Vagina (tissue), 2 donors: ENCODE measurements around the gene NAXE. TPM values are rescaled to one million over a fixed set of nuclear protein-coding genes. Genes with fewer than 3 reads are reported as not detected.

Experiments used
- DNase-seq, 2 donors: peaks; one replicate each; pipeline ENCODE4 v3.0.0-alpha.2; 2017; ENCODE audit errors: extremely low spot score in 2 of 2
- H3K27ac ChIP-seq: fragments of 200-600 bp; sonication (generic); one replicate; pipeline ENCODE4 v1.5.1; 2019
- H3K27me3 ChIP-seq: fragments of 200-600 bp; sonication (generic); one replicate; pipeline ENCODE4 v1.5.1; 2019
- H3K36me3 ChIP-seq, 2 donors: fragments of 200-600 bp; sonication (generic); one replicate each; pipeline ENCODE4 v1.5.1; 2017 to 2019
- H3K4me1 ChIP-seq: fragments of 200-600 bp; sonication (generic); one replicate; pipeline ENCODE4 v1.5.1; 2019
- H3K4me3 ChIP-seq, 2 donors: fragments of 200-600 bp; sonication (generic); 1 replicate in 1 of 2; 2 replicates in 1 of 2; pipeline ENCODE4 v1.5.1; 2016 to 2019
- H3K9me3 ChIP-seq: fragments of 200-600 bp; sonication (generic); one replicate; pipeline ENCODE4 v1.5.1; 2019
- CTCF ChIP-seq, 3 experiments: fragments of 450-650 bp in 2 of 3; fragments of 200-600 bp in 1 of 3; sonication (generic) in 1 of 3; IDR thresholded peaks; one replicate each; pipeline ENCODE4 v1.5.1; 2017 to 2019; ENCODE audit warnings: antibody characterized with exemption in 3 of 3, mild to moderate bottlenecking in 2 of 3, moderate library complexity in 2 of 3
- POLR2A ChIP-seq, 2 donors: fragments of 450-650 bp; IDR thresholded peaks; one replicate each; pipeline ENCODE4 v1.6.1; 2017; ENCODE audit warnings: antibody characterized with exemption in 2 of 2, mild to moderate bottlenecking in 2 of 2, moderate library complexity in 2 of 2
- POLR2AphosphoS5 ChIP-seq, 2 donors: sonication (generic); formaldehyde crosslinking; IDR thresholded peaks; one replicate each; pipeline ENCODE4 v1.9.0; 2017; ENCODE audit warnings: antibody characterized with exemption in 2 of 2, mild to moderate bottlenecking in 2 of 2, low read depth in 1 of 2; ENCODE audit not compliant: insufficient read depth in 1 of 2
- intact Hi-C: fragments of 100-400 bp; cut with DNase I; formaldehyde crosslinking; loops from one replicate; pipeline ENCODE4 v1.15.1; 2023
- total RNA-seq: library from RNA; depleted of rRNA; stranded (reverse); fragments of >200 nt; gene quantifications from one replicate; pipeline ENCODE4 v1.2.3, GENCODE V29; 2016

The NAXE gene
- total RNA-seq, 1 donor from 2014 or later = 46.7 TPM

GRCh38 chr1:156612666-156613065 lies 21.1 kb downstream of the NAXE start:
- TF ChIP-seq POLR2AphosphoS5 (IDR thresholded peaks at IDR 0.05; ENCODE audit: insufficient read depth in 1 of 2, low read depth in 1 of 2) (no peak), CTCF (IDR thresholded peaks at IDR 0.05) (no peak), POLR2A (IDR thresholded peaks at IDR 0.05) (no peak)
- H3K36me3 ChIP-seq = no peaks in the 10 kb centered on the region
- H3K9me3 ChIP-seq = no peaks in the 10 kb centered on the region
- H3K27ac ChIP-seq = no peak overlapping the region
- intact Hi-C loops = no loop called here
- DNase-seq = no peak
- H3K27me3 ChIP-seq = no peaks in the 10 kb centered on the region
- no peak overlapping the region for H3K4me3 ChIP-seq
- no peaks in the 10 kb centered on the region for H3K4me1 ChIP-seq

- TF ChIP-seq POLR2A (IDR thresholded peaks at IDR 0.05) (no peak), POLR2AphosphoS5 (IDR thresholded peaks at IDR 0.05; ENCODE audit: insufficient read depth in 1 of 2, low read depth in 1 of 2) (no peak), CTCF (IDR thresholded peaks at IDR 0.05) (no peak)
- no peak for DNase-seq
- Histone ChIP-seq H3K9me3 (no peaks in the 10 kb centered on the region), H3K27ac (peak overlapping the region; percentile 38), H3K4me1 (no peaks in the 10 kb centered on the region), H3K27me3 (no peaks in the 10 kb centered on the region), H3K36me3 (no peaks in the 10 kb centered on the region), H3K4me3 (no peak overlapping the region)
- intact Hi-C loops = no loop called here
Observed at GRCh38 chr1:156615946-156616345, 24.4 kb downstream of the NAXE start.

- TF ChIP-seq CTCF (IDR thresholded peaks at IDR 0.05) (no peak), POLR2AphosphoS5 (IDR thresholded peaks at IDR 0.05; ENCODE audit: insufficient read depth in 1 of 2, low read depth in 1 of 2) (peak in 1 of 2 donors; percentile 54)
- no peak for DNase-seq
Observed at GRCh38 chr1:156616463-156616862, 24.9 kb downstream of the NAXE start.

GRCh38 chr1:156618853-156619581 lies 27.4 kb downstream of the NAXE start, which contains the start of gene HAPLN2:
TSS of gene HAPLN2 (plus strand) at chr1:156619415. CDS start at chr1:156623491, 4,076 bp downstream.
- Histone ChIP-seq H3K4me1 (peaks cover 2% of the 10 kb centered on the region), H3K9me3 (no peaks in the 10 kb centered on the region), H3K27ac (no peak within 1 kb of the TSS), H3K36me3 (no peaks in the 10 kb centered on the region), H3K4me3 (no peak within 1 kb of the TSS), H3K27me3 (peaks cover 2% of the 10 kb centered on the region)
- no peak for TF ChIP-seq CTCF (IDR thresholded peaks at IDR 0.05)
- TF ChIP-seq POLR2A (IDR thresholded peaks at IDR 0.05) = no peak
- no peak for TF ChIP-seq POLR2AphosphoS5 (IDR thresholded peaks at IDR 0.05; ENCODE audit: insufficient read depth in 1 of 2, low read depth in 1 of 2)
- intact Hi-C loops = no loop called here
- no peak for DNase-seq

More at GRCh38 chr1:156616463-156616862, 24.9 kb downstream of the NAXE start:
- Histone ChIP-seq H3K9me3 (no peaks in the 10 kb centered on the region), H3K27ac (peak overlapping the region; percentile 38), H3K27me3 (no peaks in the 10 kb centered on the region), H3K36me3 (no peaks in the 10 kb centered on the region), H3K4me3 (no peak overlapping the region), H3K4me1 (no peaks in the 10 kb centered on the region)
- intact Hi-C loops = no loop called here

- no peaks in the 10 kb centered on the region for H3K9me3 ChIP-seq
- H3K4me3 ChIP-seq = no peak overlapping the region
- no peaks in the 10 kb centered on the region for H3K36me3 ChIP-seq
- TF ChIP-seq CTCF (IDR thresholded peaks at IDR 0.05) (no peak), POLR2A (IDR thresholded peaks at IDR 0.05) (no peak), POLR2AphosphoS5 (IDR thresholded peaks at IDR 0.05; ENCODE audit: insufficient read depth in 1 of 2, low read depth in 1 of 2) (no peak)
- H3K27ac ChIP-seq = no peak overlapping the region
- peaks cover 8% of the 10 kb centered on the region for H3K4me1 ChIP-seq
- DNase-seq = no peak
- H3K27me3 ChIP-seq = peaks cover 7% of the 10 kb centered on the region
- intact Hi-C loops = no loop called here
Observed at GRCh38 chr1:156619582-156619955, 28.0 kb downstream of the NAXE start.
